HEK293T (cell line): ENCODE results near the gene RITA1.
"Not testable (repeated sequence)": the region's sequence is repeated elsewhere in the genome, so short reads cannot be mapped to it uniquely, and the experiment has no call there.

Experiments
- CTCF ChIA-PET: fragments of 350-600 bp; formaldehyde crosslinking; extraction: SDS; loops from one replicate; lab custom pipeline; 2021; ENCODE audit warnings: antibody characterized with exemption, inconsistent platforms; lab: Yijun Ruan, JAX
- POLR2A ChIA-PET: fragments of 350-600 bp; formaldehyde crosslinking; extraction: SDS; loops from one replicate; lab custom pipeline; 2020; ENCODE audit warnings: antibody characterized with exemption, inconsistent platforms; lab: Yijun Ruan, JAX
- DNase-seq: peaks from one replicate; pipeline ENCODE4 v3.0.0; 2012; ENCODE audit warnings: mixed read lengths; ENCODE audit errors: extremely low spot score
- ARNT ChIP-seq: fragments of 450-650 bp; IDR thresholded peaks from 2 replicates; pipeline ENCODE4 v1.6.1; 2017; ENCODE audit warnings: mild to moderate bottlenecking
- BHLHE40 ChIP-seq: fragments of 450-650 bp; IDR thresholded peaks from 2 replicates; pipeline ENCODE4 v1.6.1; 2016; ENCODE audit warnings: mild to moderate bottlenecking, moderate library complexity, borderline replicate concordance
- CTBP1 ChIP-seq: fragments of 450-650 bp; IDR thresholded peaks from 2 replicates; pipeline ENCODE4 v1.6.1; 2016; ENCODE audit warnings: borderline replicate concordance
- ELF4 ChIP-seq: fragments of 450-650 bp; IDR thresholded peaks from 2 replicates; pipeline ENCODE4 v1.6.1; 2017; ENCODE audit warnings: antibody characterized with exemption
- FOXA1 ChIP-seq: fragments of 450-650 bp; IDR thresholded peaks from 2 replicates; pipeline ENCODE4 v1.6.1; 2016; ENCODE audit warnings: mild to moderate bottlenecking
- FOXK2 ChIP-seq: fragments of 450-650 bp; IDR thresholded peaks from 2 replicates; pipeline ENCODE4 v1.6.1; 2016; ENCODE audit warnings: mild to moderate bottlenecking
- FOXM1 ChIP-seq: fragments of 450-650 bp; IDR thresholded peaks from 2 replicates; pipeline ENCODE4 v1.6.1; 2017; ENCODE audit warnings: mild to moderate bottlenecking, borderline replicate concordance
- HDGF ChIP-seq: fragments of 450-650 bp; IDR thresholded peaks from 2 replicates; pipeline ENCODE4 v1.6.1; 2017; ENCODE audit warnings: antibody characterized with exemption, borderline replicate concordance
- L3MBTL2 ChIP-seq: fragments of 450-650 bp; conservative IDR thresholded peaks from 2 replicates; pipeline ENCODE4 v1.6.1; 2016; ENCODE audit warnings: mild to moderate bottlenecking
- LEF1 ChIP-seq: fragments of 450-650 bp; IDR thresholded peaks from 2 replicates; pipeline ENCODE4 v1.6.1; 2017; ENCODE audit warnings: mild to moderate bottlenecking, borderline replicate concordance
- NFRKB ChIP-seq: fragments of 450-650 bp; IDR thresholded peaks from 2 replicates; pipeline ENCODE4 v1.6.1; 2016; ENCODE audit warnings: mild to moderate bottlenecking, moderate library complexity
- SP1 ChIP-seq: fragments of 450-650 bp; IDR thresholded peaks from 2 replicates; pipeline ENCODE4 v1.6.1; 2017
- SUZ12 ChIP-seq: fragments of 450-650 bp; IDR thresholded peaks from 2 replicates; pipeline ENCODE4 v1.6.1; 2016; ENCODE audit warnings: mild to moderate bottlenecking
- TARDBP ChIP-seq: fragments of 450-650 bp; IDR thresholded peaks from 2 replicates; pipeline ENCODE4 v1.6.1; 2016
- ZNF384 ChIP-seq: fragments of 450-650 bp; IDR thresholded peaks from 2 replicates; pipeline ENCODE4 v1.6.1; 2016
- TF ChIP-seq, protein P1 (sequence below): fragments of 450-650 bp; IDR thresholded peaks from 2 replicates; pipeline ENCODE4 v1.6.1; 2016

Gene RITA1

GRCh38 chr12:113204804-113205203 lies 19.3 kb downstream of the RITA1 start:
- POLR2A ChIA-PET: no interaction called here
- TF ChIP-seq BHLHE40 (no peak), FOXK2 (no peak)
- CTCF ChIA-PET: no interaction called here
- DNase-seq: no peak

GRCh38 chr12:113206802-113207201 lies 21.3 kb downstream of the RITA1 start:
- POLR2A ChIA-PET, CTCF ChIA-PET, DNase-seq: not testable (repeated sequence)

GRCh38 chr12:113207613-113208040 lies 22.1 kb downstream of the RITA1 start:
- TF ChIP-seq, protein P1, sequence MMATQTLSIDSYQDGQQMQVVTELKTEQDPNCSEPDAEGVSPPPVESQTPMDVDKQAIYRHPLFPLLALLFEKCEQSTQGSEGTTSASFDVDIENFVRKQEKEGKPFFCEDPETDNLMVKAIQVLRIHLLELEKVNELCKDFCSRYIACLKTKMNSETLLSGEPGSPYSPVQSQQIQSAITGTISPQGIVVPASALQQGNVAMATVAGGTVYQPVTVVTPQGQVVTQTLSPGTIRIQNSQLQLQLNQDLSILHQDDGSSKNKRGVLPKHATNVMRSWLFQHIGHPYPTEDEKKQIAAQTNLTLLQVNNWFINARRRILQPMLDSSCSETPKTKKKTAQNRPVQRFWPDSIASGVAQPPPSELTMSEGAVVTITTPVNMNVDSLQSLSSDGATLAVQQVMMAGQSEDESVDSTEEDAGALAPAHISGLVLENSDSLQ: no peak
- TF ChIP-seq L3MBTL2 (no peak), HDGF (no peak), ARNT (no peak), BHLHE40 (no peak), NFRKB (no peak), FOXK2 (no peak), LEF1 (no peak), FOXM1 (no peak), FOXA1 (no peak), ELF4 (no peak), CTBP1 (no peak), SUZ12 (no peak), ZNF384 (no peak)
- DNase-seq: no peak
- ChIA-PET CTCF (no interaction called here), POLR2A (no interaction called here)

DNA sequence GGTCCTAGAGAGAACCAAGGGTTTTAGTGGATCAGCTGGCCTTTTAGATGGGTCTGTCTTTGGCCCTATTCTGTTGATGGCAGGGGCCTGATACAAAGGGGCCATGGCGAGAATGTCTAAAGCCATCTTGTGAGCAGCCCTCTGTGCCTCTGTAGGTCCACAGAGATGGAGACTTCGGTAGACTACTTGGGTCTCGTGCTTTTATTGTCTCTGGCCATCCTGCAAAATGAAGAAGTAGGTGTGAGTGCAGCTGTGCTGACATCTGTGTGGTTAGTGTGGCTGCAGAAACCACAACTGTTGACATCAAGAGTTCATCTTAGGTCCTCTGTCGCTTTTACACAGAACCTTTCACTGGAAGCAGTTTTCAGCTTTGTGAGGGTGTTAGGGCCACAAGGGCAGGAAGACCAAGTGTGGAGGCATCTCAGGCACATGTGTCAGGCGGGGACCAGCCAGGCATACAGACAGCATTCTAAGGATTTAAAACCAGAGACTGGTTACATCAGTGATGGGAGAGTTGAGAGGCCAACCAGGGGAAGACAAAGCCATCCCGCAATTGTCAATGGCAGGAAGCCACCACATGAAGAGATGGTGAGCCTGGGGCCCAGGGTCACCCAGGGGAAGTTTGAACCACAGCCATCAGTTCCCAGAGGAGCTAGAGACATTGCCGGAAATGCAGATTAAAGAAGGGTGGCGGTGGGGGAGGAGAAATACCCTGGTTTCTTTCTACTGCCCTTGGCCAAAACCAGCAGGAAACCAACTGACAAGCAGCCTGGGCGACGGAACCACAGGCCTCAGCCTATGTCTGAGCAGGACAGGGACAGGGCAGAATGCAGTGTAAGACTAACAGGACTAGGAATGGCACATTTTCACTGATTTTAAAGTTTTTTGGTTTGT lies 22.8 kb downstream of the RITA1 start:
- DNase-seq: no peak
- CTCF ChIA-PET: no interaction called here

GRCh38 chr12:113211160-113211559 lies 25.6 kb downstream of the RITA1 start:
- CTCF ChIA-PET: no interaction called here

More for the DNA sequence above, 22.8 kb downstream of the RITA1 start:
- no peak for TF ChIP-seq NFRKB
- TF ChIP-seq ARNT: no peak
- no peak for TF ChIP-seq SP1
- TF ChIP-seq LEF1: no peak
- TF ChIP-seq SUZ12: no peak
- TF ChIP-seq CTBP1: no peak
- TF ChIP-seq FOXK2: no peak
- TF ChIP-seq TARDBP: no peak
- TF ChIP-seq ZNF384: no peak
- TF ChIP-seq FOXM1: no peak
- TF ChIP-seq, protein P1: no peak
- no peak for TF ChIP-seq FOXA1
- TF ChIP-seq HDGF: no peak
- TF ChIP-seq L3MBTL2: no peak
- POLR2A ChIA-PET: no interaction called here

DNA sequence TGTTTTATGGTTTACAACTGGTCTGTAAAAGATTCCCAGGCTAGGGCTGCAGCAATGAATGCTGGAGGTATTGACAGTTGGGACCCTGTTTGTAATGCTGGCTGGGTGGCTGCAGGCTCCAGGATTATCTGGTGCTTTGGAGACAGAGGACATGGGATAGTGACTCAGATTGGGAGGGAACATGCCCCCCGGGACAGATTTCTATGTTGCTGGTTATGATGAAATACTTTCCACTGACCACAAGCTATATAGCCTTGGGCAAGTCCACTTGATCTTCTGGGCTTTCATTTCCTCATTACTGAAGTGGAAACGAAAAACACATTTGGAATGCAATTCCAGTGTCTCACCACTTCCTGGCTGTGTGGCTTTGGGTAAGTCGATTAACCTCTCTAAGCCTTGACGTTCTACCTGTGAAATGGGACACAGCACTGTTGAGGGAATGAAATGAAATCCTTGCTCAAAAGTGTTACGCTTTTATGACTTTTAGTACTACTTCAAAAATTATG lies 29.4 kb downstream of the RITA1 start:
- ChIA-PET CTCF (interaction anchor here (0.6 kb wide), 1 partner anchor 8 kb away, joined by 5 read pairs; no protein-coding TSS in a partner anchor), POLR2A (no interaction called here)
- DNase-seq: no peak
- no peak for TF ChIP-seq CTBP1
- TF ChIP-seq SP1: no peak
- no peak for TF ChIP-seq FOXK2
- TF ChIP-seq, protein P1: no peak
- no peak for TF ChIP-seq ARNT
- no peak for TF ChIP-seq BHLHE40
- TF ChIP-seq FOXM1: no peak
- no peak for TF ChIP-seq L3MBTL2
- no peak for TF ChIP-seq FOXA1

More at GRCh38 chr12:113211160-113211559, 25.6 kb downstream of the RITA1 start:
- POLR2A ChIA-PET: no interaction called here
- no peak for TF ChIP-seq L3MBTL2
- TF ChIP-seq BHLHE40: no peak
- TF ChIP-seq, protein P1: no peak
- no peak for TF ChIP-seq SP1
- no peak for TF ChIP-seq SUZ12
- TF ChIP-seq LEF1: no peak
- TF ChIP-seq ARNT: no peak
- no peak for TF ChIP-seq FOXM1
- TF ChIP-seq NFRKB: no peak
- TF ChIP-seq HDGF: no peak
- no peak for TF ChIP-seq FOXK2
- no peak for TF ChIP-seq CTBP1
- no peak for TF ChIP-seq ZNF384
- TF ChIP-seq ELF4: no peak
- no peak for TF ChIP-seq TARDBP
- no peak for TF ChIP-seq FOXA1
- no peak for DNase-seq
